GM10266 (cell line): ENCODE results near the gene GALNT18.

ENCODE experiments used
- DNase-seq: peaks from one replicate; pipeline ENCODE4 v3.0.0; 2012; ENCODE audit errors: extremely low spot score
- TF ChIP-seq, protein P1 (sequence below): IDR thresholded peaks from 2 replicates; pipeline ENCODE4 v1.5.1; 2012; ENCODE audit warnings: mild to moderate bottlenecking, low read depth; ENCODE audit not compliant: control insufficient read depth, insufficient read depth; ENCODE audit errors: missing control alignments

GALNT18 gene

DNA sequence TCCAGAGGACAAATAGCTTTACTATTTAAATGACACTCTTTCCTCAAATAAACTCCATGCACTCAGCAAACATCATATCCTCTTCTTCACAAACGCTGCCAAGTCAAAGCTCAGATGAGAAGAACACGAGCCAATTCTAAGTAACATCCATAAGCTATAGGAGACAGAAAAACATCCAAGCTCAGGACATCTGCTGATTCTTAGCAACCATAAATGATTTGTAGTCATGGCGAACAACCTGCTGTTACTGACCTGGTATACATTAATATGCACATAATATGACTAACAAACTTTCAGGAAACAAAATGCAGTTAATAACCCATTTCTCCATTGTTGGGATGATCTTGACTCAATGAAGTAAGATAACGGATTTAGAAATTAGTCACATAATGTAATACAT, 6.7 kb downstream of the GALNT18 start:
- TF ChIP-seq, protein P1, sequence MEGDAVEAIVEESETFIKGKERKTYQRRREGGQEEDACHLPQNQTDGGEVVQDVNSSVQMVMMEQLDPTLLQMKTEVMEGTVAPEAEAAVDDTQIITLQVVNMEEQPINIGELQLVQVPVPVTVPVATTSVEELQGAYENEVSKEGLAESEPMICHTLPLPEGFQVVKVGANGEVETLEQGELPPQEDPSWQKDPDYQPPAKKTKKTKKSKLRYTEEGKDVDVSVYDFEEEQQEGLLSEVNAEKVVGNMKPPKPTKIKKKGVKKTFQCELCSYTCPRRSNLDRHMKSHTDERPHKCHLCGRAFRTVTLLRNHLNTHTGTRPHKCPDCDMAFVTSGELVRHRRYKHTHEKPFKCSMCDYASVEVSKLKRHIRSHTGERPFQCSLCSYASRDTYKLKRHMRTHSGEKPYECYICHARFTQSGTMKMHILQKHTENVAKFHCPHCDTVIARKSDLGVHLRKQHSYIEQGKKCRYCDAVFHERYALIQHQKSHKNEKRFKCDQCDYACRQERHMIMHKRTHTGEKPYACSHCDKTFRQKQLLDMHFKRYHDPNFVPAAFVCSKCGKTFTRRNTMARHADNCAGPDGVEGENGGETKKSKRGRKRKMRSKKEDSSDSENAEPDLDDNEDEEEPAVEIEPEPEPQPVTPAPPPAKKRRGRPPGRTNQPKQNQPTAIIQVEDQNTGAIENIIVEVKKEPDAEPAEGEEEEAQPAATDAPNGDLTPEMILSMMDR, result no peak
- no peak for DNase-seq

DNA sequence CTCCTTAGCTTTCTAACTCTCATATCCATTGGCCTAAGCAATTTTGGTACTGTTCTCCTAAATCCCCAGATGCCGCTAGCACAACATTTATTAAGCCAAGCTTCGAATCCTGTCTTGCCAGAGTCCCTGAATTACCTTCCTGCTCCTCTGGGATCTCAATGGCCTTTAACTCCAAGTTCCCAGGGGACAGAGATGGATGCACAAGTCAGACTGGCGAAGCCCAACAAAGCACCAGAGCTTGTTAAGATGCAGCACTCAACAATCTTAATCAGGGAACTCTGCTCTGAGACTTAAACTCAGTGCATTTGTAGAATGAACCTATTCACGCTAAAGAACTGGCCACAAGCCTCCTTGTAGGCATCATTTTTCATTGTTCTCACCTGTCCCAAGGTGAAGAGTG, 9.4 kb downstream of the GALNT18 start:
- no peak for DNase-seq
- TF ChIP-seq, protein P1, result no peak

DNA sequence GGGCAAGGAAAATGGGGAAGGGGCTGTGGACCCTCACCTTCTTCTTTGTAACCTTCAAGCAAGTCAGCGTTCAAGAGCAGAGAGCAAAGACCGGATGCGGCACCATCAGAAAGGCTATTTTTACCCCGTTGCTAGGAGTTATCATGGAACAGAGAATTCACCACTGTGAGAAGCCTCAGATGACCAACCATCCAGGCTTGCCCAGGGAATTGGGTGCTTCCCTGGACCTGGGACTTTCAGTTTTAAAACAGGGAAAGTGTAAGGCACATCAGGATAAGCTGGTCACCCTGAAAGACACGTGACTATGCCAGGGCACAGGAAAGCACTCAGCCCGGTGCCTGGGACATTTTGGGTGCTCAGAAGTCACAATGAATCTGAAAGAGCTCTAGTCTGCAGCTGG, 10.4 kb downstream of the GALNT18 start:
- no peak for DNase-seq
- TF ChIP-seq, protein P1, result no peak

DNA sequence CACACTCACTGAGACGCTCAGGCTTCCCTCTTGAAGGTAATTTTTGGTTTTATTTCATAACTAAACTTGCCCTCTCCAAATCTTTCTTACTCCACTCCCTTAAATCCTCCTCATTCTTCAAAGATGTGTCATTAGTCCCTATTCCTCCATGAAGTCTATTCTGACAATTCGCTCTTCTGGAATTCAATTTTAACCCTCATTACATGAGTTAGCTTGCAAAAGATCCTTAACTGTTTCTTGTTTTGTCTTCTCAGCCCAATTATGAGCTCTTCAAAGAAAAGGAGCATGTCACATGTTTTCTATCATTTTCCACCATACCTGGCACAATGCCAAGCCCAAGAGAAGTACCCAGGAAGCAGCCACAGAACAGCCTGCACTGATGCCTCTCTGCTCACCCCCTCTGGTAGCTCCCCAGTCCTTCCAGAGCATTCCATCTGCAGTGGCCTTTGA, 13.0 kb downstream of the GALNT18 start:
- TF ChIP-seq, protein P1, result no peak
- DNase-seq, result no peak

DNA sequence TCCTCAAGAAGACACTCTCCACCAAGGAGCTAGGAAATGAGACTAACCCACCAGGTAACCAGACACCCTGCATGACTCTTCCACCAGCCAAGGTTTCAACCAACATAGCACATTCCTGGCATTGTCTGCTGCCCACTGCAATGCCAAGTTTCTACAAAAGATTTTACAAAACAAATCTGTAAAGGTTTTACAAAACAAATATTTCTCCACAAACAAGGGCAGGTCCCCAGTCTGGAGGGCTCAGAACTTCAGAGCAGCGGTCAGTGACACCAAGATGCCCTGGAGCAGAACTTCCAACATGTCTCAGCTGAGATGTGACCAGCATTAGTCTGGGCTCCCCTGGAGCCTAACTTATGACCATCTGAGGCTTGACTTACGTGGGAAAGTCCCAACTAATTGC, 14.0 kb downstream of the GALNT18 start:
- no peak for DNase-seq
- TF ChIP-seq, protein P1, result no peak

DNA sequence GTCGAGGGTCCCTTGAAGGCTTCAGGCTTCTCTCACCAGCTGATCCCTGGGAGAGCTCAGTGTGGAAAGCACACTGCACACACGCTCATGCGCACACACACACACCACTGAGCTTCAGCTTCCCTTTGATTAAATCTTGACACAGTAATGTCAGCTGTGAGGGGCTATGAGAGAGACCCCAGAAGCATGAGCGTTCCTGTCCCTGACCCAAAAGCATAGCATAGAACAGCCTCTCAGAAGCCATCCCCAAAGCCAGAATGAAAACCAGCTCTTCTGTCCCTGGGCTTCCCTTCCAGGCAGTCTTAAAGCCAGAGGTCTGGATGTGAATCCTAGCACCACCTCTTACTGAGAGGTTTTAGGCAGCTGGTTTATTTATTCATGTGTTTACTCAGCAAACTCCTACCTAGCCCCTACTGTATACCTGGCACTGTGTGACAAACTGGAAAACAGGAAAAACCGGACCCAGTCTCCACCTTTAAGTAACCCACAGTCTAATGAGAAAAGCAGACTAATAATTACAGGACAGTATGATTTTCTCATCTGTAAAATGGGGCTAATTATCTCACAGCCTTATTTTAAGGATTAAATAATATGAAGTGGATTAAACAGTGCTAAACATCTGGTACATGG, 15.9 kb downstream of the GALNT18 start:
- no peak for DNase-seq
- TF ChIP-seq, protein P1, result no peak

DNA sequence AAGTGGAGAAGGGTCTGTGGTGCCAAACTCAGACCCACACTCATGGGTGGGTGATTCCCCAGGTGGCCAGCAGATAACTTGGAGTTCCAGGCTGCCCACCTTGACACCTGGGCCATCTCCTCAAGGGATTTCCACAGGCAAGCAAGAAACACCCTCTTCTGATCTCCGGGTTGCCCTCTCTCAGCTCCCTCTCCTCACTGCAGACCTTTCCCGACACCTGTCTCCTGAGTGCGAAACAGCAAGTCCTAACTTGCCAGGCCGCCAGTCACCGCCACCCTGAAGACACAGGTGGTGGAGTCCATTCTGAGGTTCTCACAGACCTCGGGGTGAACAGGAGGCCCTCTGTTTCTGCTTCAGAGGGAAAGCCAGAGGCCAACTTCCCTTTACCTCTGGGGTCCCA, 16.6 kb downstream of the GALNT18 start:
- TF ChIP-seq, protein P1, result no peak
- no peak for DNase-seq
